Hepatocyte (in vitro differentiated cells): ENCODE measurements around the gene STK11IP. TPM values are rescaled to one million over a fixed set of nuclear protein-coding genes. Genes with fewer than 3 reads are reported as not detected.
A peak's percentile ranks its signal among the peaks of the same experiment; 100 is the strongest.

ENCODE experiments used
- DNase-seq: peaks from one replicate; pipeline ENCODE4 v3.0.0-alpha.2; 2016; ENCODE audit warnings: low spot score
- H2AFZ ChIP-seq: fragments of 200-600 bp; sonication (generic); 2 replicates; pipeline ENCODE4 v1.6.0; 2016; ENCODE audit warnings: antibody characterized with exemption, mild to moderate bottlenecking
- H3K27ac ChIP-seq: fragments of 200-600 bp; sonication (generic); 2 replicates; pipeline ENCODE4 v1.5.1; 2016; ENCODE audit warnings: mild to moderate bottlenecking
- H3K27me3 ChIP-seq: fragments of 200-600 bp; sonication (generic); 2 replicates; pipeline ENCODE4 v1.6.1; 2016
- H3K36me3 ChIP-seq: fragments of 200-600 bp; sonication (generic); replicated peaks from 2 replicates; pipeline ENCODE4 v1.5.1; 2016; ENCODE audit warnings: low read depth; ENCODE audit not compliant: insufficient read depth
- H3K4me1 ChIP-seq: fragments of 200-600 bp; sonication (generic); 2 replicates; pipeline ENCODE4 v1.5.1; 2016; ENCODE audit warnings: mild to moderate bottlenecking, moderate library complexity; ENCODE audit not compliant: insufficient read depth
- H3K4me2 ChIP-seq: fragments of 200-600 bp; sonication (generic); 2 replicates; pipeline ENCODE4 v1.6.0; 2016
- H3K4me3 ChIP-seq: fragments of 200-600 bp; sonication (generic); 2 replicates; pipeline ENCODE4 v1.5.1; 2016; ENCODE audit warnings: mild to moderate bottlenecking
- H3K79me2 ChIP-seq: fragments of 200-600 bp; sonication (generic); 2 replicates; pipeline ENCODE4 v1.6.0; 2017; ENCODE audit warnings: mild to moderate bottlenecking
- H3K9me2 ChIP-seq: fragments of 200-600 bp; sonication (generic); replicated peaks from 2 replicates; pipeline ENCODE4 v1.6.0; 2017; ENCODE audit warnings: mild to moderate bottlenecking; ENCODE audit not compliant: insufficient read depth
- H3K9me3 ChIP-seq: fragments of 200-600 bp; sonication (generic); 2 replicates; pipeline ENCODE4 v1.5.1; 2016; ENCODE audit warnings: low read depth, mild to moderate bottlenecking
- H4K20me1 ChIP-seq: fragments of 200-600 bp; sonication (generic); 2 replicates; pipeline ENCODE4 v1.6.0; 2016; ENCODE audit warnings: mild to moderate bottlenecking; ENCODE audit not compliant: insufficient read depth, poor library complexity, severe bottlenecking
- CTCF ChIP-seq: fragments of 200-600 bp; sonication (generic); IDR thresholded peaks from 2 replicates; pipeline ENCODE4 v1.5.1; 2016; ENCODE audit warnings: antibody characterized with exemption, mild to moderate bottlenecking; ENCODE audit not compliant: poor library complexity
- EZH2 ChIP-seq: fragments of 200-600 bp; sonication (generic); IDR thresholded peaks from 2 replicates; pipeline ENCODE4 v1.6.1; 2016; ENCODE audit warnings: antibody characterized with exemption, mild to moderate bottlenecking, borderline replicate concordance
- EZH2phosphoT487 ChIP-seq: fragments of 200-600 bp; sonication (generic); IDR thresholded peaks from one replicate; pipeline ENCODE4 v1.6.1; 2018; ENCODE audit warnings: antibody characterized with exemption, mild to moderate bottlenecking, low read depth, moderate library complexity; ENCODE audit not compliant: unreplicated experiment, severe bottlenecking
- WGBS: methylation state at CpG from one replicate; pipeline ENCODE4 v1.1.6; 2016; ENCODE audit warnings: low lambda C conversion rate; ENCODE audit errors: missing lambda C conversion rate; 5-methylcytosine and 5-hydroxymethylcytosine counted together
- polyA plus RNA-seq: library from polyadenylated mRNA; unstranded; fragments of >200 nt; fragmentation: Nextera tagmentation; extraction: Ambion mirVana; gene quantifications from 2 replicates; pipeline ENCODE4 v1.2.1, GENCODE V29; 2016
- total RNA-seq: library from RNA; depleted of rRNA; stranded (reverse); fragments of >200 nt; gene quantifications from 2 replicates; pipeline ENCODE4 v1.2.3, GENCODE V29; 2014

Gene STK11IP
- total and polyA plus RNA-seq, 2 experiments from 2014 or later = 16.7 to 17.6 TPM

- Histone ChIP-seq H4K20me1 (no peaks in the 10 kb centered on the region), H3K79me2 (no peaks in the 10 kb centered on the region), H3K4me2 (no peak overlapping the region), H3K27ac (no peak overlapping the region), H3K9me2 (no peaks in the 10 kb centered on the region), H3K27me3 (no peaks in the 10 kb centered on the region), H3K4me3 (no peak overlapping the region), H3K36me3 (no peaks in the 10 kb centered on the region), H2AFZ (no peak overlapping the region), H3K4me1 (peaks cover 7% of the 10 kb centered on the region), H3K9me3 (no peaks in the 10 kb centered on the region)
- TF ChIP-seq EZH2phosphoT487 (no peak), EZH2 (no peak), CTCF (no peak)
- 96% methylated on average over 5 of the region's 5 CpGs for WGBS
- no peak for DNase-seq
Measured at GRCh38 chr2:219625179-219625578, 27.5 kb downstream of the STK11IP start.

- H2AFZ ChIP-seq = no peak overlapping the region
- H3K27me3 ChIP-seq = no peaks in the 10 kb centered on the region
- no peak for DNase-seq
- H3K27ac ChIP-seq = no peak overlapping the region
- H3K79me2 ChIP-seq = no peaks in the 10 kb centered on the region
- H3K4me3 ChIP-seq = no peak overlapping the region
- TF ChIP-seq CTCF = no peak
- TF ChIP-seq EZH2 = no peak
- no peak for TF ChIP-seq EZH2phosphoT487
- 84% methylated on average over 8 of the region's 8 CpGs for WGBS
- H3K36me3 ChIP-seq = no peaks in the 10 kb centered on the region
- no peaks in the 10 kb centered on the region for H3K9me3 ChIP-seq
- peaks cover 7% of the 10 kb centered on the region for H3K4me1 ChIP-seq
- peak overlapping the region; percentile 98 for H3K4me2 ChIP-seq
- H3K9me2 ChIP-seq = no peaks in the 10 kb centered on the region
- H4K20me1 ChIP-seq = no peaks in the 10 kb centered on the region
Measured at GRCh38 chr2:219626540-219626939, 28.9 kb downstream of the STK11IP start.

- H3K36me3 ChIP-seq = no peaks in the 10 kb centered on the region
- WGBS = 15% methylated on average over 13 of the region's 103 CpGs
- H3K4me2 ChIP-seq = peak within 1 kb of the TSS; percentile 98
- H3K4me1 ChIP-seq = peaks cover 7% of the 10 kb centered on the region
- no peak within 1 kb of the TSS for H3K27ac ChIP-seq
- peak within 1 kb of the TSS; percentile 79 for H3K4me3 ChIP-seq
- peak within 1 kb of the TSS; percentile 89 for H2AFZ ChIP-seq
- no peaks in the 10 kb centered on the region for H3K27me3 ChIP-seq
- no peaks in the 10 kb centered on the region for H3K9me2 ChIP-seq
- H3K79me2 ChIP-seq = no peaks in the 10 kb centered on the region
- no peaks in the 10 kb centered on the region for H4K20me1 ChIP-seq
- peak; percentile 76 for DNase-seq
- no peaks in the 10 kb centered on the region for H3K9me3 ChIP-seq
- no peak for TF ChIP-seq EZH2
- peak; percentile 31 for TF ChIP-seq CTCF
Measured at GRCh38 chr2:219627103-219628100, 29.7 kb downstream of the STK11IP start, which contains the start of gene SLC4A3. TSS of gene SLC4A3 (plus strand) at chr2:219627630. CDS start at chr2:219627993, 363 bp downstream.
